Astrocyte (in vitro differentiated cells and primary cell): Measurements from ENCODE around the gene CCDC87. TPM values are rescaled to one million over a fixed set of nuclear protein-coding genes. Genes with fewer than 3 reads are reported as not detected.

ENCODE experiments used
- DNase-seq: peaks from one replicate; pipeline ENCODE4 v3.0.0-alpha.2; 2010; ENCODE audit warnings: low read depth
- FAIRE-seq: peaks from 2 replicates; lab custom pipeline; 2011; peaks lifted over from hg19 to GRCh38; lab: Jason Lieb, UNC
- H2AFZ ChIP-seq: 2 replicates; pipeline ENCODE4 v1.6.0; 2012; ENCODE audit warnings: low read depth, low read length, inconsistent platforms
- H3K27ac ChIP-seq: 2 replicates; pipeline ENCODE4 v1.5.1; 2011; ENCODE audit warnings: low read depth, low read length, inconsistent platforms
- H3K27me3 ChIP-seq: 2 replicates; pipeline ENCODE4 v1.6.0; 2011; ENCODE audit warnings: low read length, inconsistent platforms; ENCODE audit not compliant: insufficient read depth
- H3K36me3 ChIP-seq: 2 replicates; pipeline ENCODE4 v1.5.1; 2011; ENCODE audit warnings: low read length, inconsistent platforms; ENCODE audit not compliant: insufficient read depth
- H3K4me1 ChIP-seq: 2 replicates; pipeline ENCODE4 v1.5.1; 2011; ENCODE audit warnings: low read length, inconsistent platforms; ENCODE audit not compliant: insufficient read depth
- H3K4me2 ChIP-seq: 2 replicates; pipeline ENCODE4 v1.6.0; 2012; ENCODE audit warnings: low read length, inconsistent platforms
- H3K4me3 ChIP-seq: 2 replicates; pipeline ENCODE4 v1.5.1; 2011; ENCODE audit warnings: low read depth, mild to moderate bottlenecking, low read length, inconsistent platforms; ENCODE audit not compliant: insufficient read depth
- H3K79me2 ChIP-seq: 2 replicates; pipeline ENCODE4 v1.6.0; 2012; ENCODE audit warnings: mild to moderate bottlenecking, low read length, inconsistent platforms; ENCODE audit not compliant: insufficient read depth
- H3K9ac ChIP-seq: 2 replicates; pipeline ENCODE4 v1.6.0; 2012; ENCODE audit warnings: mild to moderate bottlenecking, low read length, inconsistent platforms
- H3K9me3 ChIP-seq: 2 replicates; pipeline ENCODE4 v1.5.1; 2012; ENCODE audit warnings: low read depth, mild to moderate bottlenecking, low read length, inconsistent platforms; ENCODE audit not compliant: insufficient read depth
- H4K20me1 ChIP-seq: 2 replicates; pipeline ENCODE4 v1.6.0; 2012; ENCODE audit warnings: low read length, inconsistent platforms; ENCODE audit not compliant: insufficient read depth
- H3K27ac Mint-ChIP-seq: one replicate; pipeline ENCODE4 v1.8.0; 2021; ENCODE audit warnings: mild to moderate bottlenecking, mixed read lengths; ENCODE audit not compliant: unreplicated experiment
- H3K27me3 Mint-ChIP-seq: one replicate; pipeline ENCODE4 v1.8.0; 2021; ENCODE audit warnings: low read depth, mixed read lengths; ENCODE audit not compliant: unreplicated experiment
- H3K36me3 Mint-ChIP-seq: one replicate; pipeline ENCODE4 v1.8.0; 2021; ENCODE audit warnings: low read depth, mixed read lengths; ENCODE audit not compliant: unreplicated experiment
- H3K4me1 Mint-ChIP-seq: one replicate; pipeline ENCODE4 v1.8.0; 2021; ENCODE audit warnings: low read depth, mixed read lengths; ENCODE audit not compliant: unreplicated experiment
- H3K4me3 Mint-ChIP-seq: one replicate; pipeline ENCODE4 v1.8.0; 2021; ENCODE audit warnings: mild to moderate bottlenecking, moderate library complexity, mixed read lengths; ENCODE audit not compliant: unreplicated experiment
- H3K9me3 Mint-ChIP-seq: one replicate; pipeline ENCODE4 v1.8.0; 2021; ENCODE audit warnings: mild to moderate bottlenecking, mixed read lengths; ENCODE audit not compliant: unreplicated experiment
- CTCF ChIP-seq: IDR thresholded peaks from 2 replicates; pipeline ENCODE4 v1.5.1; 2011; ENCODE audit warnings: low read depth, mild to moderate bottlenecking, inconsistent platforms, low read length, moderate library complexity; ENCODE audit not compliant: insufficient read depth
- EZH2 ChIP-seq: IDR thresholded peaks from 2 replicates; pipeline ENCODE4 v1.6.1; 2012; ENCODE audit warnings: mild to moderate bottlenecking, low read length, inconsistent platforms; ENCODE audit not compliant: insufficient read depth
- total RNA-seq: library from RNA; stranded (reverse); gene quantifications from 2 replicates; pipeline ENCODE4 v1.2.1, GENCODE V29; 2021

Gene CCDC87
- total RNA-seq, 1 donor from 2014 or later: 0.34 TPM

DNA sequence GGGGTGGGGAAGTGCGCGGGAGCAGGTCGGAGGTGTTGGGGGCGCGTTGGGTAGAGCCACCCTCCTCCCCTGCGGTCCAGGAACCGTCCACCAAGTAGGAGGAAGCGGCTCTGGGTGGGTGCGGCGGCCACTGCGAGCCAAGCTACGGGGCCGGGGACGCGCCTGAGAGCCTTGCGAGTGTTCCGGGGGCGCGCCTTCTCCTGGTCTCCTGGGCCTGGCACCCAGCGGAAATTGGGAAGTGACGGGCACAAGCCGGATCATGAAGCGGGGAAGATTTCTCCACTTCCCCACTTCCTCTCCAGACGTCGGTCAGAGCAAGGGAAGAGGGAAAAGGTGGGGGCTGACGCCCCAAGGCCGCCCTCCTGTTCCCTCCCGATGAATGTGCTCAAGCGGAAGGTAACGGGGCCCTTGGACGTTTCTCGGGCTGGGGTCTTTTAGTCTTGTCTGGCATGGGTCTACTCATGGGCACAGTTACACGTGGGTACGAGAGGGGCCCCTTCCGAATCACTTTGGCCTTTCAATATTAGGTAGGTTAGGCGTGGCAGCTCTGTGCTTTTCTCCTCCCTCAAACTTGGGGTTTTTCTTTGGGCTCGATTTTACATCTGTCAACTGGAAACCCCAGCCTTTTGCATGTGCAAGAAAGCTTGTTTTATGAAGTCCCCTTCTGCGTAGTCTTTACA, 24.4 kb upstream of the CCDC87 start:
- peak overlapping the region; percentile 94 for H3K9ac ChIP-seq
- peak overlapping the region; percentile 90 for H3K4me3 ChIP-seq
- TF ChIP-seq EZH2 (no peak), CTCF (no peak)
- H3K27ac ChIP-seq: peak overlapping the region; percentile 96
- no peaks in the 10 kb centered on the region for H3K27me3 ChIP-seq
- peaks cover 55% of the 10 kb centered on the region for H4K20me1 ChIP-seq
- FAIRE-seq (no peak), DNase-seq (peak; percentile 40)
- H3K79me2 ChIP-seq: peaks cover 62% of the 10 kb centered on the region
- Mint-ChIP-seq H3K9me3 (no peaks in the 10 kb centered on the region), H3K36me3 (peaks cover 6% of the 10 kb centered on the region), H3K4me3 (peak overlapping the region; percentile 97), H3K27me3 (no peaks in the 10 kb centered on the region), H3K4me1 (peaks cover 20% of the 10 kb centered on the region), H3K27ac (peak overlapping the region; percentile 92)
- H2AFZ ChIP-seq: no peak overlapping the region
- H3K36me3 ChIP-seq: peaks cover under 1% of the 10 kb centered on the region
- peaks cover 13% of the 10 kb centered on the region for H3K4me1 ChIP-seq
- H3K4me2 ChIP-seq: peak overlapping the region; percentile 92
- no peaks in the 10 kb centered on the region for H3K9me3 ChIP-seq

DNA sequence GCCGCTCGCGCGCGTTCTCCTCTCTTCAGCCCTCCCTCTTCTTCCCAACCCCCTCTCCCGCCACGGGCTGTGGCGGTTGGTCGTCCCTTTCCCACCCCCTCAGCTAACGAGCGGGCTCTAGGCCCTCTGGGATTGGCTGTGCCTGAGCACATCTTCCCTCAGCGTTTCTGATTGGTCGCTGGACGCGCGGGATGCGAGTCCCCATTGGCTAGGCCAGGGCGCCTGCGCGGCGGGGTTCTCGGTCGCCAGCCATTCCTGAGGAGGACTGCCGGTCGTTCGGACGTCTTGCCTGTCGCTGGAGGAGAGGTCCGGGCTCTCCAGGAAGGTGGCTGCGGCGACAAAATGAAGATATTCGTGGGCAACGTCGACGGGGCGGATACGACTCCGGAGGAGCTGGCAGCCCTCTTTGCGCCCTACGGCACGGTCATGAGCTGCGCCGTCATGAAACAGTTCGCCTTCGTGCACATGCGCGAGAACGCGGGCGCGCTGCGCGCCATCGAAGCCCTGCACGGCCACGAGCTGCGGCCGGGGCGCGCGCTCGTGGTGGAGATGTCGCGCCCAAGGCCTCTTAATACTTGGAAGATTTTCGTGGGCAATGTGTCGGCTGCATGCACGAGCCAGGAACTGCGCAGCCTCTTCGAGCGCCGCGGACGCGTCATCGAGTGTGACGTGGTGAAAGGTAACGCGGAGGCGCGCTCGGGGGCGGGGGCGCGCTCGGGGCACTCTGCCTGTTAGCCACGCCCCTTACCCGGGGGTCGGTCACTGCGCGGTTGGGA, 23.7 kb upstream of the CCDC87 start, which contains the start of gene RBM14:
Gene RBM14, plus strand, starts transcription at position 252 of the 776 bp plus-strand sequence. Its CDS starts 91 bp downstream, at position 343.
- Mint-ChIP-seq H3K4me1 (peaks cover 17% of the 10 kb centered on the region), H3K36me3 (peaks cover 6% of the 10 kb centered on the region), H3K27ac (peak within 1 kb of the TSS; percentile 92), H3K27me3 (no peaks in the 10 kb centered on the region), H3K4me3 (peak within 1 kb of the TSS; percentile 97), H3K9me3 (no peaks in the 10 kb centered on the region)
- TF ChIP-seq EZH2 (no peak), CTCF (no peak)
- Histone ChIP-seq H4K20me1 (peaks cover 48% of the 10 kb centered on the region), H2AFZ (peak within 1 kb of the TSS; percentile 91), H3K4me1 (peaks cover 13% of the 10 kb centered on the region), H3K36me3 (no peaks in the 10 kb centered on the region), H3K79me2 (peaks cover 55% of the 10 kb centered on the region), H3K4me2 (peak within 1 kb of the TSS; percentile 92), H3K27me3 (no peaks in the 10 kb centered on the region), H3K4me3 (peak within 1 kb of the TSS; percentile 90), H3K27ac (peak within 1 kb of the TSS; percentile 96), H3K9me3 (no peaks in the 10 kb centered on the region), H3K9ac (peak within 1 kb of the TSS; percentile 94)
- DNase-seq (peak; percentile 98), FAIRE-seq (no peak)
